ENCODE data around the gene SPDYC. TPM values are rescaled to one million over a fixed set of nuclear protein-coding genes. Genes with fewer than 3 reads are reported as not detected.

Gene SPDYC
- total RNA-seq, 1 experiment from 2014 or later, result 1.2 TPM

DNA sequence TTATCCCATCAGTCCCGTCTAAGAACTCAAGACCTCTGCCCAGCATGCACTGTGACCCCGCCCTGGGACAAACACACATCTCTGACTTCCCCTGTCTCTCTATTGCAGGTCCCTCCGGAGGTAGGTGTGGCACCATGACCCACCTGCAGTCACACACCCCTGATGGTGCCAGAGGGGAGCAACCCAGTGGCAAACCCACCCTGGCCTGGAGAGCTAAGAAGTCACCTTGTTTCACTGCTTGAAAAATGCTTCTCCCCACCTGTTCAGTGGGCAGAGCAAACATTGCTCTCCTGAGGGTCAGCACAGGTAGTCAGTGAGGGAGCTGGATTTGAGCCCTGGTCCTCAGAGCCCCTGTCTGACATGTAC is 35.6 kb downstream of the SPDYC start:
- peaks cover 19 to 51% of the 10 kb centered on the region in 2 experiments for H3K36me3 ChIP-seq (ENCODE audit: control insufficient read depth in 1 of 2, insufficient read depth in 2 of 2, low read length in 2 of 2)

More for the DNA sequence above, 35.6 kb downstream of the SPDYC start:
- TF ChIP-seq, protein P1, sequence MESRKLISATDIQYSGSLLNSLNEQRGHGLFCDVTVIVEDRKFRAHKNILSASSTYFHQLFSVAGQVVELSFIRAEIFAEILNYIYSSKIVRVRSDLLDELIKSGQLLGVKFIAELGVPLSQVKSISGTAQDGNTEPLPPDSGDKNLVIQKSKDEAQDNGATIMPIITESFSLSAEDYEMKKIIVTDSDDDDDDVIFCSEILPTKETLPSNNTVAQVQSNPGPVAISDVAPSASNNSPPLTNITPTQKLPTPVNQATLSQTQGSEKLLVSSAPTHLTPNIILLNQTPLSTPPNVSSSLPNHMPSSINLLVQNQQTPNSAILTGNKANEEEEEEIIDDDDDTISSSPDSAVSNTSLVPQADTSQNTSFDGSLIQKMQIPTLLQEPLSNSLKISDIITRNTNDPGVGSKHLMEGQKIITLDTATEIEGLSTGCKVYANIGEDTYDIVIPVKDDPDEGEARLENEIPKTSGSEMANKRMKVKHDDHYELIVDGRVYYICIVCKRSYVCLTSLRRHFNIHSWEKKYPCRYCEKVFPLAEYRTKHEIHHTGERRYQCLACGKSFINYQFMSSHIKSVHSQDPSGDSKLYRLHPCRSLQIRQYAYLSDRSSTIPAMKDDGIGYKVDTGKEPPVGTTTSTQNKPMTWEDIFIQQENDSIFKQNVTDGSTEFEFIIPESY (IDR thresholded peaks at IDR 0.05; ENCODE audit: extremely low read depth, insufficient replicate concordance, low read length), result no peak
- TF ChIP-seq TCF7L2 (IDR thresholded peaks at IDR 0.05; ENCODE audit: borderline replicate concordance, extremely low read depth, insufficient read depth, insufficient read length) (no peak), SIN3A (IDR thresholded peaks at IDR 0.05; ENCODE audit: low read depth) (no peak), EZH2phosphoT487 (IDR thresholded peaks at IDR 0.05; ENCODE audit: borderline replicate concordance) (no peak), EZH2 (IDR thresholded peaks at IDR 0.05) (no peak), JUND (IDR thresholded peaks at IDR 0.05) (no peak), ZNF274 (IDR thresholded peaks at IDR 0.05; ENCODE audit: low read depth, low read length) (no peak)
- TF ChIP-seq, protein P2, sequence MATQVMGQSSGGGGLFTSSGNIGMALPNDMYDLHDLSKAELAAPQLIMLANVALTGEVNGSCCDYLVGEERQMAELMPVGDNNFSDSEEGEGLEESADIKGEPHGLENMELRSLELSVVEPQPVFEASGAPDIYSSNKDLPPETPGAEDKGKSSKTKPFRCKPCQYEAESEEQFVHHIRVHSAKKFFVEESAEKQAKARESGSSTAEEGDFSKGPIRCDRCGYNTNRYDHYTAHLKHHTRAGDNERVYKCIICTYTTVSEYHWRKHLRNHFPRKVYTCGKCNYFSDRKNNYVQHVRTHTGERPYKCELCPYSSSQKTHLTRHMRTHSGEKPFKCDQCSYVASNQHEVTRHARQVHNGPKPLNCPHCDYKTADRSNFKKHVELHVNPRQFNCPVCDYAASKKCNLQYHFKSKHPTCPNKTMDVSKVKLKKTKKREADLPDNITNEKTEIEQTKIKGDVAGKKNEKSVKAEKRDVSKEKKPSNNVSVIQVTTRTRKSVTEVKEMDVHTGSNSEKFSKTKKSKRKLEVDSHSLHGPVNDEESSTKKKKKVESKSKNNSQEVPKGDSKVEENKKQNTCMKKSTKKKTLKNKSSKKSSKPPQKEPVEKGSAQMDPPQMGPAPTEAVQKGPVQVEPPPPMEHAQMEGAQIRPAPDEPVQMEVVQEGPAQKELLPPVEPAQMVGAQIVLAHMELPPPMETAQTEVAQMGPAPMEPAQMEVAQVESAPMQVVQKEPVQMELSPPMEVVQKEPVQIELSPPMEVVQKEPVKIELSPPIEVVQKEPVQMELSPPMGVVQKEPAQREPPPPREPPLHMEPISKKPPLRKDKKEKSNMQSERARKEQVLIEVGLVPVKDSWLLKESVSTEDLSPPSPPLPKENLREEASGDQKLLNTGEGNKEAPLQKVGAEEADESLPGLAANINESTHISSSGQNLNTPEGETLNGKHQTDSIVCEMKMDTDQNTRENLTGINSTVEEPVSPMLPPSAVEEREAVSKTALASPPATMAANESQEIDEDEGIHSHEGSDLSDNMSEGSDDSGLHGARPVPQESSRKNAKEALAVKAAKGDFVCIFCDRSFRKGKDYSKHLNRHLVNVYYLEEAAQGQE (IDR thresholded peaks at IDR 0.05; ENCODE audit: low read depth), result no peak
- Histone ChIP-seq H3K27me3 (ENCODE audit: insufficient read depth, low read length) (no peaks in the 10 kb centered on the region), H3K4me1 (ENCODE audit: control insufficient read depth in 1 of 2, insufficient read depth in 2 of 2, low read length in 2 of 2) (no peaks in the 10 kb centered on the region; a peak in 1 of 4 replicates), H3K79me2 (ENCODE audit: insufficient read depth, low read length) (no peaks in the 10 kb centered on the region), H3K4me3 (replicated peaks in 1 of 2; ENCODE audit: low read depth in 1 of 2, low read length in 2 of 2) (no peak overlapping the region), H3K9me2 (ENCODE audit: insufficient read depth) (no peaks in the 10 kb centered on the region), H3K27ac (ENCODE audit: low read depth, low read length) (no peak overlapping the region), H3K9me3 (ENCODE audit: control insufficient read depth in 1 of 2, insufficient read depth in 1 of 2, low read depth in 1 of 2, low read length in 2 of 2) (no peaks in the 10 kb centered on the region), H3K9ac (ENCODE audit: low read length) (no peak overlapping the region), H3K4me2 (ENCODE audit: low read length) (no peak overlapping the region), H2AFZ (ENCODE audit: low read depth, low read length, poor library complexity, severe bottlenecking) (no peak overlapping the region), H4K20me1 (ENCODE audit: insufficient read depth) (no peaks in the 10 kb centered on the region)
- no TSS peak for BruUV-seq (replicated peaks)
- intact Hi-C loops (cut with micrococcal nuclease), result loop anchor here (2.0 kb wide), 1 partner anchor 49 kb away; no protein-coding TSS in a partner anchor
- RAD21 ChIA-PET (ENCODE audit: low non-redundant PET in 1 of 2, low total read pairs in 2 of 2, uncharacterized antibody in 2 of 2, unreplicated experiment in 2 of 2), result no interaction called here
- no peak for DNase-seq (ENCODE audit: low read depth, low spot score)
- POLR2A ChIA-PET, result no interaction called here
- CTCF ChIA-PET, result no interaction called here
- no peak for ATAC-seq

Measured in HCT116 (cell line).